SK-N-SH (cell line): Measurements from ENCODE around the gene RAB3A. TPM values are rescaled to one million over a fixed set of nuclear protein-coding genes. Genes with fewer than 3 reads are reported as not detected.

Experiments
- CTCF ChIA-PET: fragments of 300-600, 350-600 bp; formaldehyde crosslinking; extraction: SDS; loops from one replicate; lab custom pipeline; 2021; lab: Yijun Ruan, JAX
- POLR2A ChIA-PET: fragments of 350-600 bp; sonication (Branson Sonifier 250); formaldehyde crosslinking; extraction: SDS; loops from one replicate; lab custom pipeline; 2020; ENCODE audit warnings: antibody characterized with exemption, inconsistent platforms; lab: Yijun Ruan, JAX
- DNase-seq: peaks from one replicate; pipeline ENCODE4 v3.0.0; 2012
- H2AFZ ChIP-seq: fragments of 200-600 bp; sonication (generic); 2 replicates; pipeline ENCODE4 v1.8.1; 2016; ENCODE audit warnings: antibody characterized with exemption, mild to moderate bottlenecking, low read depth
- H3F3A ChIP-seq: fragments of 200-600 bp; sonication (generic); replicated peaks from 2 replicates; pipeline ENCODE3; 2016; ENCODE audit warnings: antibody characterized with exemption, mild to moderate bottlenecking; ENCODE audit not compliant: insufficient read depth
- H3K27ac ChIP-seq, 2 experiments: fragments of 200-500 bp in 1 of 2; fragments of 200-600 bp in 1 of 2; sonication (Bioruptor generic) in 1 of 2; sonication (generic), shearing (Covaris generic) in 1 of 2; 2 replicates each; pipeline versions ENCODE4 v1.5.1 to v1.6.1; 2014 to 2016; ENCODE audit warnings: low read depth in 2 of 2, inconsistent platforms in 1 of 2, low read length in 1 of 2, mild to moderate bottlenecking in 1 of 2, mixed read lengths in 1 of 2
- H3K27me3 ChIP-seq: fragments of 200-600 bp; sonication (generic), shearing (Covaris generic); 2 replicates; pipeline ENCODE4 v1.6.1; 2016; ENCODE audit warnings: mixed run types; ENCODE audit not compliant: insufficient read depth
- H3K36me3 ChIP-seq, 2 experiments: fragments of 200-500 bp in 1 of 2; fragments of 200-600 bp in 1 of 2; sonication (Bioruptor generic) in 1 of 2; sonication (generic) in 1 of 2; replicated peaks in 1 of 2; 2 replicates each; pipeline versions ENCODE3 to v1.5.1; 2014 to 2016; ENCODE audit warnings: low read length in 1 of 2, mild to moderate bottlenecking in 1 of 2; ENCODE audit not compliant: insufficient read depth in 2 of 2, control insufficient read depth in 1 of 2
- H3K4me1 ChIP-seq, 2 experiments: fragments of 200-500 bp in 1 of 2; fragments of 200-600 bp in 1 of 2; sonication (Bioruptor generic) in 1 of 2; sonication (generic), shearing (Covaris generic) in 1 of 2; 2 replicates each; pipeline versions ENCODE4 v1.5.1 to v1.6.1; 2014 to 2016; ENCODE audit warnings: low read depth in 1 of 2, low read length in 1 of 2, mixed run types in 1 of 2; ENCODE audit not compliant: insufficient read depth in 2 of 2, control insufficient read depth in 1 of 2
- H3K4me2 ChIP-seq: fragments of 200-600 bp; sonication (generic), shearing (Covaris generic); 2 replicates; pipeline ENCODE4 v1.6.1; 2017; ENCODE audit warnings: mixed run types
- H3K4me3 ChIP-seq, 2 experiments: fragments of 200-500 bp in 1 of 2; fragments of 200-600 bp in 1 of 2; sonication (Bioruptor generic) in 1 of 2; sonication (generic), shearing (Covaris generic) in 1 of 2; 2 replicates each; pipeline versions ENCODE4 v1.5.1 to v1.8.1; 2014 to 2016; ENCODE audit warnings: low read depth in 2 of 2, inconsistent platforms in 1 of 2, low read length in 1 of 2, mild to moderate bottlenecking in 1 of 2, mixed read lengths in 1 of 2, moderate library complexity in 1 of 2
- H3K79me2 ChIP-seq: fragments of 200-600 bp; sonication (generic); 2 replicates; pipeline ENCODE4 v1.8.1; 2017; ENCODE audit warnings: mild to moderate bottlenecking; ENCODE audit not compliant: insufficient read depth
- H3K9ac ChIP-seq: fragments of 200-600 bp; sonication (generic); 2 replicates; pipeline ENCODE4 v1.6.1; 2017; ENCODE audit warnings: mixed run types
- H3K9me2 ChIP-seq: fragments of 200-600 bp; sonication (generic); 2 replicates; pipeline ENCODE4 v1.6.1; 2017; ENCODE audit warnings: mixed run types
- H3K9me3 ChIP-seq: fragments of 200-600 bp; sonication (generic); 2 replicates; pipeline ENCODE4 v1.6.1; 2017; ENCODE audit warnings: mixed run types, mild to moderate bottlenecking, moderate library complexity
- H4K20me1 ChIP-seq: fragments of 200-600 bp; sonication (generic); 2 replicates; pipeline ENCODE4 v1.6.1; 2017; ENCODE audit warnings: mild to moderate bottlenecking, mixed run types; ENCODE audit not compliant: insufficient read depth
- ELF1 ChIP-seq: IDR thresholded peaks from 2 replicates; pipeline ENCODE4 v1.4.0; 2012
- EP300 ChIP-seq, 2 experiments: IDR thresholded peaks; 2 replicates each; pipeline versions ENCODE4 v1.4.0 to v1.6.1; 2012; ENCODE audit warnings: borderline replicate concordance in 1 of 2, low read depth in 1 of 2, low read length in 1 of 2
- EZH2phosphoT487 ChIP-seq: fragments of 200-600 bp; sonication (generic); IDR thresholded peaks from 2 replicates; pipeline ENCODE4 v1.6.1; 2017; ENCODE audit warnings: low read depth, mixed run types, mild to moderate bottlenecking, antibody characterized with exemption, moderate library complexity, borderline replicate concordance
- FOSL2 ChIP-seq: IDR thresholded peaks from 2 replicates; pipeline ENCODE4 v1.4.0; 2012; ENCODE audit warnings: low read depth, mild to moderate bottlenecking, moderate library complexity, borderline replicate concordance
- FOXJ3 ChIP-seq: sonication (generic); formaldehyde crosslinking; IDR thresholded peaks from 2 replicates; pipeline ENCODE4 v1.5.1; 2020; ENCODE audit warnings: mild to moderate bottlenecking, missing genetic modification reagents
- MEF2A ChIP-seq: IDR thresholded peaks from 2 replicates; pipeline ENCODE4 v1.4.0; 2012; ENCODE audit warnings: low read depth, borderline replicate concordance
- NFIC ChIP-seq: IDR thresholded peaks from 2 replicates; pipeline ENCODE4 v1.4.0; 2012; ENCODE audit warnings: borderline replicate concordance
- RFX5 ChIP-seq: IDR thresholded peaks from 2 replicates; pipeline ENCODE4 v1.6.1; 2012; ENCODE audit warnings: mild to moderate bottlenecking, improper control_type of control experiment, low read length
- RXRA ChIP-seq: IDR thresholded peaks from 2 replicates; pipeline ENCODE4 v1.4.0; 2012; ENCODE audit warnings: low read depth, mild to moderate bottlenecking, borderline replicate concordance
- TAF1 ChIP-seq: IDR thresholded peaks from 2 replicates; pipeline ENCODE4 v1.6.1; 2012; ENCODE audit warnings: low read depth, mild to moderate bottlenecking, low read length, moderate library complexity, borderline replicate concordance
- TCF12 ChIP-seq: IDR thresholded peaks from 2 replicates; pipeline ENCODE4 v1.4.0; 2012
- TEAD4 ChIP-seq: IDR thresholded peaks from 2 replicates; pipeline ENCODE4 v1.4.0; 2012; ENCODE audit warnings: mild to moderate bottlenecking, borderline replicate concordance; ENCODE audit not compliant: insufficient read depth
- YY1 ChIP-seq: IDR thresholded peaks from 2 replicates; pipeline ENCODE4 v1.4.0; 2012; ENCODE audit warnings: low read depth, mild to moderate bottlenecking
- WGBS: methylation state at CpG from one replicate; pipeline ENCODE4 v1.1.6; 2017; ENCODE audit warnings: low lambda C conversion rate; 5-methylcytosine and 5-hydroxymethylcytosine counted together
- polyA plus RNA-seq, 3 experiments: library from polyadenylated mRNA; depleted of rRNA; stranded (reverse); fragments of >200 nt; gene quantifications; 2 replicates each; pipeline ENCODE4 v1.2.3, GENCODE V29; 2012
- TF ChIP-seq, protein P1 (sequence below): IDR thresholded peaks from 2 replicates; pipeline ENCODE4 v1.6.1; 2012; ENCODE audit warnings: mild to moderate bottlenecking, low read depth, low read length, moderate library complexity
- TF ChIP-seq, protein P2 (sequence below): IDR thresholded peaks from 2 replicates; pipeline ENCODE4 v1.4.0; 2012; ENCODE audit warnings: low read depth, borderline replicate concordance
- TF ChIP-seq, protein P3 (sequence below): fragments of 200-600 bp; sonication (generic); IDR thresholded peaks from 2 replicates; pipeline ENCODE4 v1.6.1; 2017; ENCODE audit warnings: antibody characterized with exemption, mild to moderate bottlenecking, moderate library complexity
- TF ChIP-seq, protein P4 (sequence below): IDR thresholded peaks from 2 replicates; pipeline ENCODE4; 2012

Gene RAB3A
- polyA plus RNA-seq, 1 of the 3 experiments (the other 2 are of a cell fraction) = 9.7 TPM

DNA sequence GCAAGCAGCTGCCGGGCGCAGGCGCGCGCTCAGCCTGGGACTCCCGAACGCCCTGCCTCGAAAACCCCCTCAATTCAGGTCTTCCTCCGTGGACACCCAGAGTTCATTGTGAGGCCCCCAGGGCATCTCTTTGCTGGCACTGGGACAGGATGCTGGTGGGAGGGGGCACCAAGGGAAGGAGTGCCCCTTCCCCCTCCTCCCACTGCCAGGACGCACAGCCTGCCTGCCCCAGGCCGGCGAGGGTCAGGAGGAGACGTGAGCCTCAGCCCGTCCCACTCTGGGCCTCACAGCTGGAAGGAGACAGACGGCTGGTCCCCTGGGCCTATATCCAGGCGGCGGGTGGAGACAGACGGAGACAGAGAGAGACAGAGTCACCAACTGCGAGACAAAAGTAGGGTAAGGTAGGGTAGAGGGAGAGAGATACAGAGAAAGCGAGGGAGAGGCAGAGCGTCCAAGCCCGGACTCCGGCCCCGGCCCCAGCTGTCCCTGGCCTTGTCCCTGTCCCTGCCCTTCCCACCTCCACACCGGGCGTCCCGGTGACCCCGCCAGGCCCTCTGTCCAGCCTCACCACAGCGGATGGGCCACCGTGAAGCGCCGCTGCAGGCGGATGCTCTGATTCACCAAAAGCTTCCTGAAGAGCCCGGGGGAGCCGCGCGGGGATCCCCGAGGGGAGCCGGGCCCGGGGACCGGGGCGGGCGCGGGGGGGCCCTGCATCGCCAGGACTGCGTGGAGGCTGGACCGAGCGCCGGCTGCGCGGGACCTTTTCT is 22.0 kb upstream of the RAB3A start, which contains the start of gene PDE4C:
TSS of gene PDE4C (minus strand) at position 737 of the 767 bp plus-strand sequence. CDS start at position 714, 23 bp downstream.
- CTCF ChIA-PET = interaction anchor here (0.7 to 9.4 kb wide), 8 partner anchors 17 to 113 kb away, joined by 3 to 81 read pairs (median 4); partner anchors contain the start of gene MPV17L2
- H3K4me2 ChIP-seq = no peak within 1 kb of the TSS

More for the DNA sequence above, 22.0 kb upstream of the RAB3A start, which contains the start of gene PDE4C:
- Histone ChIP-seq H3K27ac (no peak within 1 kb of the TSS), H3K4me1 (peaks cover 0 to 19% of the 10 kb centered on the region in 2 experiments; a peak in 1 of 4 replicates), H3K9me3 (no peaks in the 10 kb centered on the region), H3K9me2 (no peaks in the 10 kb centered on the region), H3F3A (no peaks in the 10 kb centered on the region), H3K4me3 (no peak within 1 kb of the TSS), H3K27me3 (no peaks in the 10 kb centered on the region), H3K9ac (no peak within 1 kb of the TSS), H2AFZ (no peak within 1 kb of the TSS), H3K79me2 (no peaks in the 10 kb centered on the region), H3K36me3 (no peaks in the 10 kb centered on the region), H4K20me1 (no peaks in the 10 kb centered on the region)
- DNase-seq = peak; percentile 75
- 44% methylated on average over 11 of the region's 51 CpGs for WGBS
- TF ChIP-seq, protein P1, sequence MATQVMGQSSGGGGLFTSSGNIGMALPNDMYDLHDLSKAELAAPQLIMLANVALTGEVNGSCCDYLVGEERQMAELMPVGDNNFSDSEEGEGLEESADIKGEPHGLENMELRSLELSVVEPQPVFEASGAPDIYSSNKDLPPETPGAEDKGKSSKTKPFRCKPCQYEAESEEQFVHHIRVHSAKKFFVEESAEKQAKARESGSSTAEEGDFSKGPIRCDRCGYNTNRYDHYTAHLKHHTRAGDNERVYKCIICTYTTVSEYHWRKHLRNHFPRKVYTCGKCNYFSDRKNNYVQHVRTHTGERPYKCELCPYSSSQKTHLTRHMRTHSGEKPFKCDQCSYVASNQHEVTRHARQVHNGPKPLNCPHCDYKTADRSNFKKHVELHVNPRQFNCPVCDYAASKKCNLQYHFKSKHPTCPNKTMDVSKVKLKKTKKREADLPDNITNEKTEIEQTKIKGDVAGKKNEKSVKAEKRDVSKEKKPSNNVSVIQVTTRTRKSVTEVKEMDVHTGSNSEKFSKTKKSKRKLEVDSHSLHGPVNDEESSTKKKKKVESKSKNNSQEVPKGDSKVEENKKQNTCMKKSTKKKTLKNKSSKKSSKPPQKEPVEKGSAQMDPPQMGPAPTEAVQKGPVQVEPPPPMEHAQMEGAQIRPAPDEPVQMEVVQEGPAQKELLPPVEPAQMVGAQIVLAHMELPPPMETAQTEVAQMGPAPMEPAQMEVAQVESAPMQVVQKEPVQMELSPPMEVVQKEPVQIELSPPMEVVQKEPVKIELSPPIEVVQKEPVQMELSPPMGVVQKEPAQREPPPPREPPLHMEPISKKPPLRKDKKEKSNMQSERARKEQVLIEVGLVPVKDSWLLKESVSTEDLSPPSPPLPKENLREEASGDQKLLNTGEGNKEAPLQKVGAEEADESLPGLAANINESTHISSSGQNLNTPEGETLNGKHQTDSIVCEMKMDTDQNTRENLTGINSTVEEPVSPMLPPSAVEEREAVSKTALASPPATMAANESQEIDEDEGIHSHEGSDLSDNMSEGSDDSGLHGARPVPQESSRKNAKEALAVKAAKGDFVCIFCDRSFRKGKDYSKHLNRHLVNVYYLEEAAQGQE = no peak
- TF ChIP-seq YY1 (no peak), TAF1 (no peak), RXRA (no peak), RFX5 (no peak), TCF12 (no peak), TEAD4 (no peak), FOSL2 (no peak), NFIC (no peak), MEF2A (no peak), EP300 (IDR thresholded peaks at IDR 0.05; ENCODE audit: borderline replicate concordance in 1 of 2, low read depth in 1 of 2, low read length in 1 of 2) (no peak), ELF1 (no peak), EZH2phosphoT487 (no peak), FOXJ3 (no peak)
- TF ChIP-seq, protein P2, sequence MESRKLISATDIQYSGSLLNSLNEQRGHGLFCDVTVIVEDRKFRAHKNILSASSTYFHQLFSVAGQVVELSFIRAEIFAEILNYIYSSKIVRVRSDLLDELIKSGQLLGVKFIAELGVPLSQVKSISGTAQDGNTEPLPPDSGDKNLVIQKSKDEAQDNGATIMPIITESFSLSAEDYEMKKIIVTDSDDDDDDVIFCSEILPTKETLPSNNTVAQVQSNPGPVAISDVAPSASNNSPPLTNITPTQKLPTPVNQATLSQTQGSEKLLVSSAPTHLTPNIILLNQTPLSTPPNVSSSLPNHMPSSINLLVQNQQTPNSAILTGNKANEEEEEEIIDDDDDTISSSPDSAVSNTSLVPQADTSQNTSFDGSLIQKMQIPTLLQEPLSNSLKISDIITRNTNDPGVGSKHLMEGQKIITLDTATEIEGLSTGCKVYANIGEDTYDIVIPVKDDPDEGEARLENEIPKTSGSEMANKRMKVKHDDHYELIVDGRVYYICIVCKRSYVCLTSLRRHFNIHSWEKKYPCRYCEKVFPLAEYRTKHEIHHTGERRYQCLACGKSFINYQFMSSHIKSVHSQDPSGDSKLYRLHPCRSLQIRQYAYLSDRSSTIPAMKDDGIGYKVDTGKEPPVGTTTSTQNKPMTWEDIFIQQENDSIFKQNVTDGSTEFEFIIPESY = no peak
- TF ChIP-seq, protein P3, sequence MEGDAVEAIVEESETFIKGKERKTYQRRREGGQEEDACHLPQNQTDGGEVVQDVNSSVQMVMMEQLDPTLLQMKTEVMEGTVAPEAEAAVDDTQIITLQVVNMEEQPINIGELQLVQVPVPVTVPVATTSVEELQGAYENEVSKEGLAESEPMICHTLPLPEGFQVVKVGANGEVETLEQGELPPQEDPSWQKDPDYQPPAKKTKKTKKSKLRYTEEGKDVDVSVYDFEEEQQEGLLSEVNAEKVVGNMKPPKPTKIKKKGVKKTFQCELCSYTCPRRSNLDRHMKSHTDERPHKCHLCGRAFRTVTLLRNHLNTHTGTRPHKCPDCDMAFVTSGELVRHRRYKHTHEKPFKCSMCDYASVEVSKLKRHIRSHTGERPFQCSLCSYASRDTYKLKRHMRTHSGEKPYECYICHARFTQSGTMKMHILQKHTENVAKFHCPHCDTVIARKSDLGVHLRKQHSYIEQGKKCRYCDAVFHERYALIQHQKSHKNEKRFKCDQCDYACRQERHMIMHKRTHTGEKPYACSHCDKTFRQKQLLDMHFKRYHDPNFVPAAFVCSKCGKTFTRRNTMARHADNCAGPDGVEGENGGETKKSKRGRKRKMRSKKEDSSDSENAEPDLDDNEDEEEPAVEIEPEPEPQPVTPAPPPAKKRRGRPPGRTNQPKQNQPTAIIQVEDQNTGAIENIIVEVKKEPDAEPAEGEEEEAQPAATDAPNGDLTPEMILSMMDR = no peak
- TF ChIP-seq, protein P4, sequence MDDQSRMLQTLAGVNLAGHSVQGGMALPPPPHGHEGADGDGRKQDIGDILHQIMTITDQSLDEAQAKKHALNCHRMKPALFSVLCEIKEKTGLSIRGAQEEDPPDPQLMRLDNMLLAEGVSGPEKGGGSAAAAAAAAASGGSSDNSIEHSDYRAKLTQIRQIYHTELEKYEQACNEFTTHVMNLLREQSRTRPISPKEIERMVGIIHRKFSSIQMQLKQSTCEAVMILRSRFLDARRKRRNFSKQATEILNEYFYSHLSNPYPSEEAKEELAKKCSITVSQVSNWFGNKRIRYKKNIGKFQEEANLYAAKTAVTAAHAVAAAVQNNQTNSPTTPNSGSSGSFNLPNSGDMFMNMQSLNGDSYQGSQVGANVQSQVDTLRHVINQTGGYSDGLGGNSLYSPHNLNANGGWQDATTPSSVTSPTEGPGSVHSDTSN = no peak
- POLR2A ChIA-PET = interaction anchor here (1.2 kb wide), 1 partner anchor 23 kb away, joined by 3 read pairs; no protein-coding TSS in a partner anchor
